HCT116 (cell line): ENCODE results near the gene LINGO1. TPM values are rescaled to one million over a fixed set of nuclear protein-coding genes. Genes with fewer than 3 reads are reported as not detected.

Experiments used
- ATAC-seq: fragments of 200-7000 bp; cut with Tn5 transposase; 2 replicates; pipeline ENCODE4 v1.9.1; 2020; ENCODE audit warnings: mild to moderate bottlenecking, moderate library complexity
- BruUV-seq: library from RNA; stranded (reverse); fragments of 400-500 nt; replicated peaks from 2 replicates; lab custom pipeline; 2021; lab: Mats Ljungman, UMichigan
- CTCF ChIA-PET: fragments of 300-600 bp; sonication (Branson Sonifier 250); formaldehyde crosslinking; loops from one replicate; lab custom pipeline; 2021; ENCODE audit warnings: antibody characterized with exemption; lab: Charles Lee
- POLR2A ChIA-PET: fragments of 300-600, 350-600 bp; sonication (Branson Sonifier 250); formaldehyde crosslinking; loops from one replicate; lab custom pipeline; 2021; ENCODE audit warnings: antibody characterized with exemption; lab: Charles Lee
- RAD21 ChIA-PET, 2 experiments: fragments of 300-600 bp; sonication (Branson Sonifier 250); formaldehyde crosslinking; loops; one replicate each; lab custom pipeline; 2023; ENCODE audit warnings: low total read pairs in 2 of 2; ENCODE audit not compliant: uncharacterized antibody in 2 of 2, unreplicated experiment in 2 of 2, low non-redundant PET in 1 of 2; lab: Charles Lee
- DNase-seq: peaks from one replicate; pipeline ENCODE4 v3.0.0-alpha.2; 2010; ENCODE audit warnings: low read depth, low spot score
- H2AFZ ChIP-seq: fragments of 200-600 bp; shearing (Covaris generic), sonication (generic); 2 replicates; pipeline ENCODE4 v1.6.1; 2017; ENCODE audit warnings: low read depth, mixed run types, mixed read lengths, antibody characterized with exemption, low read length; ENCODE audit not compliant: poor library complexity, severe bottlenecking
- H3K27ac ChIP-seq: 2 replicates; pipeline ENCODE4 v1.5.1; 2012; ENCODE audit warnings: low read depth, low read length
- H3K27me3 ChIP-seq: fragments of 200-600 bp; sonication (generic); 2 replicates; pipeline ENCODE4 v1.6.1; 2016; ENCODE audit warnings: mixed run types, low read length, mixed read lengths; ENCODE audit not compliant: insufficient read depth
- H3K36me3 ChIP-seq, 2 experiments: fragments of 200-500 bp in 1 of 2; fragments of 200-600 bp in 1 of 2; sonication (Bioruptor generic) in 1 of 2; sonication (generic) in 1 of 2; 2 replicates each; pipeline versions ENCODE4 v1.5.1 to v1.6.1; 2014 to 2016; ENCODE audit warnings: low read length in 2 of 2, inconsistent platforms in 1 of 2, mixed read lengths in 1 of 2, mixed run types in 1 of 2; ENCODE audit not compliant: insufficient read depth in 2 of 2, control insufficient read depth in 1 of 2
- H3K4me1 ChIP-seq, 2 experiments: fragments of 200-600 bp in 1 of 2; sonication (generic) in 1 of 2; 2 replicates each; pipeline versions ENCODE4 v1.5.1 to v1.6.1; 2012 to 2017; ENCODE audit warnings: low read length in 2 of 2, inconsistent platforms in 1 of 2, mild to moderate bottlenecking in 1 of 2, mixed read lengths in 1 of 2, mixed run types in 1 of 2, moderate library complexity in 1 of 2; ENCODE audit not compliant: insufficient read depth in 2 of 2, control insufficient read depth in 1 of 2
- H3K4me2 ChIP-seq: fragments of 200-600 bp; sonication (generic); 2 replicates; pipeline ENCODE4 v1.6.1; 2017; ENCODE audit warnings: mixed run types, low read length, mixed read lengths
- H3K4me3 ChIP-seq, 2 experiments: fragments of 200-600 bp in 1 of 2; sonication (generic) in 1 of 2; replicated peaks in 1 of 2; 2 replicates each; pipeline ENCODE4 v1.5.1; 2011 to 2016; ENCODE audit warnings: low read length in 2 of 2, control low read depth in 1 of 2, low read depth in 1 of 2, mild to moderate bottlenecking in 1 of 2, mixed read lengths in 1 of 2, mixed run types in 1 of 2
- H3K79me2 ChIP-seq: fragments of 200-600 bp; sonication (generic); 2 replicates; pipeline ENCODE4 v1.6.1; 2017; ENCODE audit warnings: mild to moderate bottlenecking, mixed run types, low read length, moderate library complexity, mixed read lengths; ENCODE audit not compliant: insufficient read depth
- H3K9ac ChIP-seq: fragments of 200-600 bp; sonication (generic); 2 replicates; pipeline ENCODE4 v1.6.1; 2016; ENCODE audit warnings: low read length, mixed read lengths
- H3K9me2 ChIP-seq: fragments of 200-600 bp; sonication (generic), shearing (Covaris generic); 2 replicates; pipeline ENCODE4 v1.6.1; 2017; ENCODE audit warnings: mixed run types, mild to moderate bottlenecking, moderate library complexity; ENCODE audit not compliant: insufficient read depth
- H3K9me3 ChIP-seq, 2 experiments: fragments of 200-500 bp in 1 of 2; fragments of 200-600 bp in 1 of 2; sonication (Bioruptor generic) in 1 of 2; sonication (generic) in 1 of 2; 2 replicates each; pipeline ENCODE4 v1.6.1; 2014 to 2017; ENCODE audit warnings: low read length in 2 of 2, mixed read lengths in 2 of 2, inconsistent platforms in 1 of 2, low read depth in 1 of 2, mild to moderate bottlenecking in 1 of 2, mixed run types in 1 of 2, moderate library complexity in 1 of 2; ENCODE audit not compliant: control insufficient read depth in 1 of 2, insufficient read depth in 1 of 2
- H4K20me1 ChIP-seq: fragments of 200-600 bp; sonication (generic), shearing (Covaris generic); 2 replicates; pipeline ENCODE4 v1.6.1; 2017; ENCODE audit warnings: mixed run types, mild to moderate bottlenecking, moderate library complexity; ENCODE audit not compliant: insufficient read depth
- CBX3 ChIP-seq: IDR thresholded peaks from 2 replicates; pipeline ENCODE4 v1.6.1; 2012; ENCODE audit warnings: low read depth
- CEBPB ChIP-seq: IDR thresholded peaks from 2 replicates; pipeline ENCODE4 v1.6.1; 2012; ENCODE audit warnings: low read depth
- EGR1 ChIP-seq: IDR thresholded peaks from 2 replicates; pipeline ENCODE4 v1.6.1; 2012; ENCODE audit warnings: low read depth
- ELF1 ChIP-seq: IDR thresholded peaks from 2 replicates; pipeline ENCODE4 v1.6.1; 2012; ENCODE audit warnings: low read depth, borderline replicate concordance
- EZH2 ChIP-seq: fragments of 200-600 bp; sonication (generic); IDR thresholded peaks from 2 replicates; pipeline ENCODE4 v1.6.1; 2017; ENCODE audit warnings: antibody characterized with exemption, mixed run types
- EZH2phosphoT487 ChIP-seq: fragments of 200-600 bp; IDR thresholded peaks from 2 replicates; pipeline ENCODE4 v1.6.1; 2018; ENCODE audit warnings: antibody characterized with exemption, borderline replicate concordance
- JUND ChIP-seq: IDR thresholded peaks from 2 replicates; pipeline ENCODE4 v1.6.1; 2012
- SIN3A ChIP-seq: IDR thresholded peaks from 2 replicates; pipeline ENCODE4 v1.6.1; 2012; ENCODE audit warnings: low read depth
- SP1 ChIP-seq: IDR thresholded peaks from 2 replicates; pipeline ENCODE4 v1.6.1; 2012; ENCODE audit warnings: low read depth
- SRF ChIP-seq: IDR thresholded peaks from 2 replicates; pipeline ENCODE4 v1.6.1; 2012; ENCODE audit warnings: low read depth
- TCF7L2 ChIP-seq: IDR thresholded peaks from 2 replicates; pipeline ENCODE4 v1.7.0; 2011; ENCODE audit warnings: borderline replicate concordance, inconsistent platforms; ENCODE audit not compliant: insufficient read depth, insufficient read length; ENCODE audit errors: extremely low read depth
- YY1 ChIP-seq: IDR thresholded peaks from 2 replicates; pipeline ENCODE4 v1.6.1; 2011; ENCODE audit warnings: low read length, low read depth, moderate library complexity, mild to moderate bottlenecking; ENCODE audit not compliant: insufficient replicate concordance; ENCODE audit errors: extremely low read depth
- ZBTB33 ChIP-seq: IDR thresholded peaks from 2 replicates; pipeline ENCODE4 v1.6.1; 2011; ENCODE audit warnings: mild to moderate bottlenecking, low read length, moderate library complexity; ENCODE audit not compliant: insufficient replicate concordance; ENCODE audit errors: extremely low read depth
- ZFX ChIP-seq: fragments of 450-650 bp; IDR thresholded peaks from 2 replicates; pipeline ENCODE4 v1.6.1; 2017
- ZNF274 ChIP-seq: fragments of 200-500 bp; sonication (Bioruptor generic); IDR thresholded peaks from 2 replicates; pipeline ENCODE4 v1.6.1; 2014; ENCODE audit warnings: mild to moderate bottlenecking, low read depth, low read length, inconsistent platforms
- intact Hi-C: fragments of 100-400 bp; cut with micrococcal nuclease; formaldehyde crosslinking; loops from 2 replicates; pipeline ENCODE4 v1.10.0; 2022
- total RNA-seq: library from RNA; stranded (reverse); gene quantifications from one replicate; pipeline ENCODE4 v1.2.1, GENCODE V29; 2021; ENCODE audit not compliant: unreplicated experiment
- TF ChIP-seq, protein P1 (sequence below): IDR thresholded peaks from 2 replicates; pipeline ENCODE4 v1.6.1; 2012
- TF ChIP-seq, protein P2 (sequence below): IDR thresholded peaks from 2 replicates; pipeline ENCODE4 v1.6.1; 2012; ENCODE audit warnings: low read depth
- TF ChIP-seq, protein P3 (sequence below), 3 experiments: fragments of 200-600 bp in 1 of 3; sonication (generic) in 1 of 3; IDR thresholded peaks in 2 of 3; conservative IDR thresholded peaks in 1 of 3; 2 replicates each; pipeline ENCODE4 v1.5.1; 2012 to 2017; ENCODE audit warnings: low read depth in 2 of 3, low read length in 2 of 3, antibody characterized with exemption in 1 of 3, borderline replicate concordance in 1 of 3, control low read depth in 1 of 3, mild to moderate bottlenecking in 1 of 3, mixed read lengths in 1 of 3, mixed run types in 1 of 3, moderate library complexity in 1 of 3; ENCODE audit not compliant: insufficient read depth in 1 of 3

Gene LINGO1
- total RNA-seq, 1 experiment from 2014 or later: 15.6 TPM

DNA sequence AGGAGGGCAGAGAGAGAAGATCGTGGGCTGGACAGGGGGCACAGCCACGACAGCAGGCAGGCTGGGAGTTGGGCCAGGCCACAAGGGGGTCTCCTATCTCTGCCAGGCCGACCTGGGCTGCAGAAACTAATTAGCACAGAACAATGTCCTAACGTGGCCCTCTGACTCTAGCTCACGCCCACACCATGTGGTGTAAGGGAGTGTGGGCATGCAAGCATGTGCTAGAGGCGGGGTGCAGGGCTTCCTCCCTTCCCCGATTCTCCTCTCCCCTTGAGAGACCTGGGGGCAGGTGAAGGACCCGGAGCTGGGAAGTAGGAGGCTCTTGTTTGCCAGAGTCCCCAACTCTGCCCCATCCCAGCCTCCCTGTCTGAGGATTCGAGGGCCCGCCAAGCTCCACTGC, 65.5 kb downstream of the LINGO1 start:
- Histone ChIP-seq H2AFZ (no peak overlapping the region), H4K20me1 (no peaks in the 10 kb centered on the region), H3K9me3 (no peaks in the 10 kb centered on the region), H3K4me1 (no peaks in the 10 kb centered on the region), H3K36me3 (no peaks in the 10 kb centered on the region), H3K27me3 (no peaks in the 10 kb centered on the region), H3K79me2 (no peaks in the 10 kb centered on the region), H3K9ac (no peak overlapping the region), H3K4me2 (no peak overlapping the region), H3K4me3 (no peak overlapping the region), H3K9me2 (no peaks in the 10 kb centered on the region), H3K27ac (no peak overlapping the region)
- ChIA-PET RAD21 (no interaction called here), POLR2A (no interaction called here), CTCF (no interaction called here)
- ATAC-seq (no peak), DNase-seq (no peak)
- TF ChIP-seq, protein P1, sequence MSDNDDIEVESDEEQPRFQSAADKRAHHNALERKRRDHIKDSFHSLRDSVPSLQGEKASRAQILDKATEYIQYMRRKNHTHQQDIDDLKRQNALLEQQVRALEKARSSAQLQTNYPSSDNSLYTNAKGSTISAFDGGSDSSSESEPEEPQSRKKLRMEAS: no peak
- TF ChIP-seq ZNF274: no peak
- TF ChIP-seq, protein P2, sequence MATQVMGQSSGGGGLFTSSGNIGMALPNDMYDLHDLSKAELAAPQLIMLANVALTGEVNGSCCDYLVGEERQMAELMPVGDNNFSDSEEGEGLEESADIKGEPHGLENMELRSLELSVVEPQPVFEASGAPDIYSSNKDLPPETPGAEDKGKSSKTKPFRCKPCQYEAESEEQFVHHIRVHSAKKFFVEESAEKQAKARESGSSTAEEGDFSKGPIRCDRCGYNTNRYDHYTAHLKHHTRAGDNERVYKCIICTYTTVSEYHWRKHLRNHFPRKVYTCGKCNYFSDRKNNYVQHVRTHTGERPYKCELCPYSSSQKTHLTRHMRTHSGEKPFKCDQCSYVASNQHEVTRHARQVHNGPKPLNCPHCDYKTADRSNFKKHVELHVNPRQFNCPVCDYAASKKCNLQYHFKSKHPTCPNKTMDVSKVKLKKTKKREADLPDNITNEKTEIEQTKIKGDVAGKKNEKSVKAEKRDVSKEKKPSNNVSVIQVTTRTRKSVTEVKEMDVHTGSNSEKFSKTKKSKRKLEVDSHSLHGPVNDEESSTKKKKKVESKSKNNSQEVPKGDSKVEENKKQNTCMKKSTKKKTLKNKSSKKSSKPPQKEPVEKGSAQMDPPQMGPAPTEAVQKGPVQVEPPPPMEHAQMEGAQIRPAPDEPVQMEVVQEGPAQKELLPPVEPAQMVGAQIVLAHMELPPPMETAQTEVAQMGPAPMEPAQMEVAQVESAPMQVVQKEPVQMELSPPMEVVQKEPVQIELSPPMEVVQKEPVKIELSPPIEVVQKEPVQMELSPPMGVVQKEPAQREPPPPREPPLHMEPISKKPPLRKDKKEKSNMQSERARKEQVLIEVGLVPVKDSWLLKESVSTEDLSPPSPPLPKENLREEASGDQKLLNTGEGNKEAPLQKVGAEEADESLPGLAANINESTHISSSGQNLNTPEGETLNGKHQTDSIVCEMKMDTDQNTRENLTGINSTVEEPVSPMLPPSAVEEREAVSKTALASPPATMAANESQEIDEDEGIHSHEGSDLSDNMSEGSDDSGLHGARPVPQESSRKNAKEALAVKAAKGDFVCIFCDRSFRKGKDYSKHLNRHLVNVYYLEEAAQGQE: no peak
- no peak for TF ChIP-seq SP1
- TF ChIP-seq EZH2phosphoT487: no peak
- no peak for TF ChIP-seq CBX3
- TF ChIP-seq TCF7L2: no peak
- TF ChIP-seq YY1: no peak
- TF ChIP-seq EGR1: no peak
- no peak for TF ChIP-seq ZBTB33
- TF ChIP-seq EZH2: no peak
- TF ChIP-seq ZFX: no peak
- TF ChIP-seq SIN3A: no peak
- TF ChIP-seq CEBPB: no peak
- TF ChIP-seq, protein P3, sequence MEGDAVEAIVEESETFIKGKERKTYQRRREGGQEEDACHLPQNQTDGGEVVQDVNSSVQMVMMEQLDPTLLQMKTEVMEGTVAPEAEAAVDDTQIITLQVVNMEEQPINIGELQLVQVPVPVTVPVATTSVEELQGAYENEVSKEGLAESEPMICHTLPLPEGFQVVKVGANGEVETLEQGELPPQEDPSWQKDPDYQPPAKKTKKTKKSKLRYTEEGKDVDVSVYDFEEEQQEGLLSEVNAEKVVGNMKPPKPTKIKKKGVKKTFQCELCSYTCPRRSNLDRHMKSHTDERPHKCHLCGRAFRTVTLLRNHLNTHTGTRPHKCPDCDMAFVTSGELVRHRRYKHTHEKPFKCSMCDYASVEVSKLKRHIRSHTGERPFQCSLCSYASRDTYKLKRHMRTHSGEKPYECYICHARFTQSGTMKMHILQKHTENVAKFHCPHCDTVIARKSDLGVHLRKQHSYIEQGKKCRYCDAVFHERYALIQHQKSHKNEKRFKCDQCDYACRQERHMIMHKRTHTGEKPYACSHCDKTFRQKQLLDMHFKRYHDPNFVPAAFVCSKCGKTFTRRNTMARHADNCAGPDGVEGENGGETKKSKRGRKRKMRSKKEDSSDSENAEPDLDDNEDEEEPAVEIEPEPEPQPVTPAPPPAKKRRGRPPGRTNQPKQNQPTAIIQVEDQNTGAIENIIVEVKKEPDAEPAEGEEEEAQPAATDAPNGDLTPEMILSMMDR (IDR thresholded peaks at IDR 0.05 in 2 of 3, conservative IDR thresholded peaks at IDR 0.05 in 1 of 3; ENCODE audit: borderline replicate concordance in 1 of 3, insufficient read depth in 1 of 3, low read depth in 2 of 3, low read length in 2 of 3): no peak
- TF ChIP-seq ELF1: no peak
- no peak for TF ChIP-seq JUND
- no peak for TF ChIP-seq SRF
- no TSS peak for BruUV-seq
- intact Hi-C loops: no loop called here
